WTC11 (cell line): ENCODE data around the gene SCEL.

Source experiments
- NR1H2 ChIP-seq: sonication (generic); formaldehyde crosslinking; IDR thresholded peaks from 2 replicates; pipeline ENCODE4 v1.9.0; 2021; ENCODE audit warnings: mild to moderate bottlenecking, moderate library complexity, missing genetic modification reagents
- TF ChIP-seq, protein P1 (sequence below): fragments of 200-600 bp; IDR thresholded peaks from 2 replicates; pipeline ENCODE4 v1.8.0; 2022; ENCODE audit warnings: antibody characterized with exemption

DNA sequence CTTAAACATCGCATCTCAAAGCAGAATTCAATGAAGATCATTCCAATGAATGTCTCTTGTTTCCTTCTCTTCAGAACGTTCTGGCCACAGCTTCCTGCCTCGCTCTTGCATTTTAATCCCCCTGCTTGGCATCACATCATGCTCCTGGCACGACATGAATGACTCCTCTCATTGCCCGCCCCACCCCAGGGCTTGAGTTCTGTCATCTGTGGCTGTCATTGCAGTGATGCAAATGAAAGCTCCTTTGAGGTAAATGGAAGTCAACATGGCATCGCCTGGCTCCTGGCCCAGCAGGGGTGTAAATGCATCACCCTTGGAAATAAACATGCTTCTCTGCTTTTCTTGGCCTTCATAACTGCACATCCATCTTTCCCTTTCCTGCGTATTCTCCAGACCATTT is 48.6 kb downstream of the SCEL start:
- no peak for TF ChIP-seq NR1H2 (CRISPR knock-in tag)
- TF ChIP-seq, protein P1, sequence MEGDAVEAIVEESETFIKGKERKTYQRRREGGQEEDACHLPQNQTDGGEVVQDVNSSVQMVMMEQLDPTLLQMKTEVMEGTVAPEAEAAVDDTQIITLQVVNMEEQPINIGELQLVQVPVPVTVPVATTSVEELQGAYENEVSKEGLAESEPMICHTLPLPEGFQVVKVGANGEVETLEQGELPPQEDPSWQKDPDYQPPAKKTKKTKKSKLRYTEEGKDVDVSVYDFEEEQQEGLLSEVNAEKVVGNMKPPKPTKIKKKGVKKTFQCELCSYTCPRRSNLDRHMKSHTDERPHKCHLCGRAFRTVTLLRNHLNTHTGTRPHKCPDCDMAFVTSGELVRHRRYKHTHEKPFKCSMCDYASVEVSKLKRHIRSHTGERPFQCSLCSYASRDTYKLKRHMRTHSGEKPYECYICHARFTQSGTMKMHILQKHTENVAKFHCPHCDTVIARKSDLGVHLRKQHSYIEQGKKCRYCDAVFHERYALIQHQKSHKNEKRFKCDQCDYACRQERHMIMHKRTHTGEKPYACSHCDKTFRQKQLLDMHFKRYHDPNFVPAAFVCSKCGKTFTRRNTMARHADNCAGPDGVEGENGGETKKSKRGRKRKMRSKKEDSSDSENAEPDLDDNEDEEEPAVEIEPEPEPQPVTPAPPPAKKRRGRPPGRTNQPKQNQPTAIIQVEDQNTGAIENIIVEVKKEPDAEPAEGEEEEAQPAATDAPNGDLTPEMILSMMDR = no peak
